HG03280 (cell line): Measurements from ENCODE around the gene TMEM41B.
"Not testable (repeated sequence)": the region's sequence is repeated elsewhere in the genome, so short reads cannot be mapped to it uniquely, and the experiment has no call there.

Experiments used
- ATAC-seq: cut with Tn5 transposase; IDR thresholded peaks from one replicate; pipeline ENCODE4 v1.9.1; 2021; ENCODE audit warnings: mild to moderate bottlenecking, moderate library complexity; ENCODE audit not compliant: unreplicated experiment

TMEM41B gene, protein sequence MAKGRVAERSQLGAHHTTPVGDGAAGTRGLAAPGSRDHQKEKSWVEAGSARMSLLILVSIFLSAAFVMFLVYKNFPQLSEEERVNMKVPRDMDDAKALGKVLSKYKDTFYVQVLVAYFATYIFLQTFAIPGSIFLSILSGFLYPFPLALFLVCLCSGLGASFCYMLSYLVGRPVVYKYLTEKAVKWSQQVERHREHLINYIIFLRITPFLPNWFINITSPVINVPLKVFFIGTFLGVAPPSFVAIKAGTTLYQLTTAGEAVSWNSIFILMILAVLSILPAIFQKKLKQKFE

DNA sequence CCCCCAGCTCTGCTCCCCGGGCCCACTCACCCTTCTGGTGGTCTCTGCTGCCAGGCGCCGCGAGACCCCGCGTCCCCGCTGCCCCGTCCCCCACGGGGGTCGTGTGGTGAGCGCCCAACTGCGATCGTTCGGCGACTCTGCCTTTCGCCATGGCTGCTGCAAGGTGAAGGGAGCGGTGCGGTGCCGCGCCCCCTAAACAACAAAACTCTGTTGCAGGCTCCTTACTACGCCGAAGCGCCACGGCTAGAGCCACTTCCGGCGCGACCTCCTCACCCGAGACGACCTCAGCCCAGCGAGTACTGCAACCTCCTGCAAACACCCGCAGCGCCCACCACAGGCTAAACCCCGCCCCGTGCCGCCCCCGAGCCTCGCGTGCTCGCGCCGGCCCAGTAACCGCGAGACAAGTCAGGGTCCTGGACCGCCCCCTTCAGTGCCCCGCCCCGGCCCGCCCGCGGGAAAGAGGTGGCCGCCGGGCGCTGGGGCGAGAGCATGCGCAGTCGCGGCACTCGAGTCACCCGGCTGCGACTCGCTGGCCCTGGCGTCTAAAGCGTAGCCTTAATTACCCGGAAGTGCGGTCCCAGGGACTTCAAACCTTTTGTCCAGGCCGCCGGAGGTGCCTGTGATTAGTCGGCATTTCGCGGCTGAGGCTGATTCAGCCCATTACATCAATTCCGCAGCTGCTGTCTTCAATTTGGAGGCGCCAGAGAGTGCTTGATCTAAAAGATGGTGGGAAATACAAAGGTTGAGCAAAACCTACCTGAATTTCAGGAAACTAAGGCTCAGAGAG, at the start of gene TMEM41B:
Gene TMEM41B (minus strand): TSS at position 303 of the 787 bp plus-strand sequence. CDS start 152 bp downstream, at position 151.
- peak; percentile 98 for ATAC-seq

DNA sequence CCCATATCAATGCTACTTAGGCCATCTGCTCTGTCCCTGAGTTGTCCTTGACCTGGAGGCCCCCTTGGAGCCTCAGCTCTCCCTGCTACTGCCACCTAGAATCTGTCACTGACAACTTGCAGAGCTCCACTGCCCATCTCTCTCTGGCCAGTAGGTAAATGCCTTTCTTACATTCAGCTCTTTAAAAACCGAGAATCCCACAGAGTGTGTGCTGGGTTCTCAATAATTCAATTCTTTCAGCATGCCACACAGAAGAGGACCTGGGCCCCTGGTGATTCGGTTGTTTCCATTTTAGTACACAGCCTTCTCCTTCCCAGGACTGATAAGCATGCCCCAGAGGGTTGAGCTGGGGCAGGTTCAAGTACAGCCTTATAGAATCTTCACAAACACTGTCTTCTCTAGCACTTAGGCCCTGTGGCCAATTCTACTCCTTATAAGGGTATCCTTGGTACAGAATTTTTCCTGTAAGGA, 48.0 kb upstream of the TMEM41B start:
- ATAC-seq = no peak

DNA sequence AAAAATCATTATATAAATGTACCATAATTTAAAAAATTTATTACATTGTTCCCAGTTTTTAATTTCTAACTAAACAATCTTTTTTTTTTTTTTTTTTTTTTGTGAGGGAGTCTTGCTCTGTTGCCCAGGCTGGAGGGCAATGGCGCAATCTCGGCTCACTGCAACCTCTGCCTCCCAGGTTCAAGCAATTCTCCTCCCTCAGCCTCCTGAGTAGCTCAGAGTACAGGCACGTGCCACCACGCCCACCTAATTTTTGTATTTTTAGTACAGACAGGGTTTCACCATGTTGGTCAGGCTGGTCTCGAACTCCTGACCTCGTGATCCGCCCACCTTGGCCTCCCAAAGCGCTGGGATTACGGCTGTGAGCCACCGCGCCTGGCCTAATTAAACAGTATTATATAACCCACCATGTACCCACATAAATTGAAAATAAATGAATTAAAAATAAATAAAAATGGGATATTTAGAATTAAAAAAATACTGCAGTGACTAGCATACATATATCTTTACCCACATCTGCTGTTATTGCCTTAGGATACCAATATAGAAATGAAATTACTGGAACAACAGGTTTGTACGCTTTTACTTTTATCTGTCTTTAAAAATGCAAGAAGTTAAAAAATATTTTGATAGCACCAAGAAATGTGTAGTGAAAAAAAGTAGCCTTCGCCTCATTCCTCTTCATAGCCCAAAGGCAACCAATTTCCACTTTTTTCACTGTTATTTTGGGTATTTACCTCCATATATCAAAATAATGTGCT, 46.6 kb upstream of the TMEM41B start:
- ATAC-seq = not testable (repeated sequence)

DNA sequence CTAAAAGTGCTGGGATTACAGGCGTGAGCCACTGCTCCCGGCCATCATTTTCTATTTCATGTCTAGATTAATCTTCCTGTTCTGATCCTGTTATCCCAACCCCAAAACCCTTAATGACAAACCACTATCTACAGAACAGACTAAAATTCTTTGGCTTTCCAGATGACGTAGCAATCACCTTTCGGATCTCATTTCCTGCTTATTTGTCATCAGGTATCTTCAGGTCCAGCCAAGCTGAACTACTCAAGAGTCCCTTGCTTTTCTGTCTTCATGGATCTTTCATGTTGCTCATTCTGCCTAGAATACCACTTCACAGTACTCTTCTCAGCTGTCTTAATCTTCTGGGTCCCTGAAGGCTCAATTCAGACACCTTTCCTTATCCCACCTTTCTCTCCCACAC, 42.6 kb upstream of the TMEM41B start:
- no peak for ATAC-seq

DNA sequence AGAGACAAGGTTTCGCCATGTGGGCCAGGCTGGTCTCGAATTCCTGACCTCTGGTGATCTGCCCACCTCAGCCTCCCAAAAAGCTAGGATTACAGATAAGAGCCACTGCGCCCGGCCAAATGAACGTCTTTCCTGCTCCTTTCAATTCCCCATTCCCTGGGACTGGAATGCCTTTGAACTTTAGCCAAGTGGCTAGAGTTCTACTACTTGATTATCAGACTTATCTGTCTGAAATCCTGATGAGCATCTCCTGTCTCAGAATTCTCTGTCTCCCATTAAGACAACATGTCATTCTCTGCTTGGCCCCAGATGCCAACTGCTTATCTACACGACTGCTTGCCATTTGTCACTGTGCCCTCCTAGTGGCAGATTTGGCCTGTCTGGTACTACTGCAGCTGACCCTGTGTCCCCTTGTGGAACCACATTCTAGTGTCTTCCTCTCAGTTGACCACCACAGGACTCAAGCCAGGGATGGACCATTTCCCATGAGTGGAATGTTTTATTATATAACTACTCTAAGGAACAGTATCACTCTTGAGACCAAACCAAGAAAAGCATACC, 37.0 kb upstream of the TMEM41B start:
- no peak for ATAC-seq

DNA sequence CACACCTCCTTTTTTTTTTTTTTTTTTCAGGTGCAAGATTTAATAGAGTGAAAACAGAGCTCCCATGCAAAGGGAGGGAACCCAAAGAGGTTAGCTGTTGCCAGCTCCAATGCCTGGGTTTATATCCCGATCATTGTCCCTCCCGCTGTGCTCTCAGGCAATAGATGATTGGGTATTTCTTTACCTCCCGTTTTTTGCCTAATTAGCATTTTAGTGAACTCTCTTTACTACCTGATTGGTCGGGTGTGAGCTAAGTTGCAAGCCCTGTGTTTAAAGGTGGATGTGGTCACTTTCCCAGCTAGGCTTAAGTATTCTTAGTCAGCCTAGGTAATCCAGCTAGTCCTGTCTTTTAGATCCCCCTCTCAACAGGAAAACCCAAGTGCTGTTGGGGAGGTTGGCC, 33.4 kb upstream of the TMEM41B start:
- not testable (repeated sequence) for ATAC-seq

DNA sequence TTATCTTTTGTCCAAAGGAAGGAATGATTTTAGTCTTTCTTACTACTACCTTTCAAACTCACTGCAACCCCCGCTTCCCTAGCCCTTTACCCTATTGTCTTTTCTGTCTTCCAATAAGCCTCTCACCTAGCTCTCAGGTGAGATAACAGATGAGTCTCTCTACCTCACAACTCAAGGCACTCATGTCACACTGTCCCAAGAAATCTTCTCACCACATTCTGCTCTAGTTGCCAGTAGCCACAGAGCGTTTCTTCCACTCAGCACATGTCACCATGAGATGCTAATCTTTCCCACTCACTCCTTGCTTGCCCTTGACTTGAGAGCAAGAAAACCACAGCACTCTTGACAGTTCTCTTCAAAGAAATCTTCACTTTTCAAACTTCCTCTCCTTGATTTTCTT, 32.7 kb upstream of the TMEM41B start:
- no peak for ATAC-seq

DNA sequence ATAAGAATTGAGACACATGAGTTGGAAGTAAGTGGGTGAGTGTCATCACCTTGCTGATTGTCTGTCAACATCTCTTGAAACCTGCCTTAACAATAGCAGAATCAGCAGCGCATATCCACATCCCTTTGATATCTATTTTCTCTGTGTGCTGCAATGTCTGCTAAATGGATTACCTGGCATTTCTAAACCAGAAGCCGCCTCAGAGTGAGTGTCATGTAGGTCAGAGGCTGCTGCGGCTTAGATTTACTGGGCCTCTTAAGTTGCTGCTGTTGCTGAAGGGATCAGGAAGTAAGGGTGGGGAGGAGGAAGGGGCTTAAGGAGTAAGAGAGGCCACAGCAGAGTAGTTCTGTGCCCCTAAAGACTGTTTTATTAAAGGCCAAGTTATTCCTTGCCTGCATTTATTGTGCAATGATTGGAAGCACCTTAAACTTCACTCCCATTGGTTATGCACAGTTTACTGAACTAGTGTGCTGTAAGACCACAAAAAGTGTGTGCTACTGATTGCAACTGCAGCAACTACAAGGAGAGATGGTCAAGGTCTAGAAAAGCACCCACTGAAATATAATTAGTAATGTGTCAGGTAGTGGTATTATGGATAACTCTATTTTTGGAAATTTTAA, 29.8 kb upstream of the TMEM41B start:
- ATAC-seq = no peak

DNA sequence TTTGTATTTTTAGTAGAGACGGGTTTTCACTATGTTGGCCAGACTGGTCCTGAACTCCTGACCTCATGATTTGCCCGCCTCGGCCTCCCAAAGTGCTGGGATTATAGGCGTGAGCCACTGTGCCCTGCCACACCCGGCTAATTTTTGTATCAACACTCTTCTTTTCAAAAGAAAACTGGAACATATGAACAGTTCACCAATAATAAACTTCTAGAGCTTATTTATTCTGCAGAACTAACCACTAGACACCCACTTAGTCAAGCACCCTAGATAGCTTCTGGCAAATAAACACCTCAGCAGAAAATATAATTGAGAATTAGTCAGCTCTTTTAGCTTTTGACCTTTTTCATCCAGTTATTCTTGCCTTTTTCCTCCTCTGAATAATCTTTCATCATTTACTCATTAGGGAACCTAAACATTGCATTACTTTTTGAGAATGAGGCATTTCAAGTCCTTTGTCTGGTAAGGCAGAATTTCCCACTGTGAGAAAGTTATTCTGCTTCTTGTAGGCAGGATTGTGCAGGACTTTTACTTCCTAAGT, 27.3 kb upstream of the TMEM41B start:
- ATAC-seq = no peak

DNA sequence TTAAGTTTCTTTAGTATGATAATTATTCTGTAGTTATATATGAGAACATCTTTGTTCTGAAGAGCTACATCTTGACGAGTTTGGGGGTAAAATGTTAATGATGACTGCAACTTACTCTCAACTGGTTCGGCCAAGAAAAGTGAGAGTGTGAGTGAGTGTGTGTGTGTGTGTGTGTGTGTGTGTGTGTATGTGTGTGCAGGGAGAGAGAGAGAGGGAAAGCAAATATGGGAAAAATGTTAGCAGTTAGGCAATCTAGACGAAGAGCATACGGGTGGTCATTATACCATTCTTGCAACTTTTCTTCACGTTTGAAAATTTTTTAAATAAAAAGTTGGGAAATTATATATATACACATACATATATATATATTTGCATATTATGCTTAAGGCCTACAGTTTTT, 18.3 kb upstream of the TMEM41B start:
- ATAC-seq = no peak

DNA sequence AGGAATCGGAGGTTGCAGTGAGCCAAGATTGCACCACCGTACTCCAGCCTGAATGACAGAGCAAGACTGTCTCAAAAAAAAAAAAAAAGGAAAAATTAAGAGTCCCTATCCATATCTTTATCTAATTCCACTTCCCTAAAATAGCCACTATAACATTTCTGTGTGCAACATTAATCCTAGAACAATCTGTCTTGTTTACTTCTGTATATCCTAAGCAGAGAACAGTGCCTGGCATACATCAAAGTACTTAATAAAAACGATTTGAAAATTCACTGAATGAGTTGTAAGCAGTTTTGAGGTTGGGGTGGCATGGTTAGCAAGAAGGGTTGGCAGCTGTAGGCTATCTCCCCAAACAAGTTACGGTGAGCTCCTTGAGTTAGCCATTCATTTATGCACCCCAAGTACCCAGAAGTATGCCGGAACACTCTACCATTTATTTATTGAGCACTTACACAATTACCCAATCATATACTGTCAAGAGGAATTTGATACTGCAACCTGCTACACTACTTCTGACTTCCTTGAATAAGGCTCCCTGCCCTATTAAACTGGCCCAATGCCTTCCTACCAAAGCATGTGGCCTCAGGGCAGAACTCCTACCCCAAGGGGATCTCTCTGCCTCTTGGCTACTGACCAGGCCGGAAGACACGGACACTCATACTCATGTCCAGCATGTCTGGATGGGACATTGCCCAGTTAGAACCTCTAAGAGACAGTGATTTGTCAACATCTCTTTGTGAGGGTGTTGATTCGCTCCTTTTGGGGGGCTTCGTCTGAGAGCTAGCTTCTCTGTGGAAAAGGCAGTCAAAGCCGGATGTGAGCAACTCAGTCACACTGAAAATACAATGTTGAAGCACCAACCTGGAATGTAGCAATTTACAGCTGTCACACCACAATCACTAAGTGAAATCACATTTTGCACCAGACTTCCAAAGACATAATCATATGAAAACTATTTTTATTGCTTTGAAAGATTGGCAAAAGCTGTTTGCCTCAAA, 16.3 kb upstream of the TMEM41B start:
- ATAC-seq = no peak

DNA sequence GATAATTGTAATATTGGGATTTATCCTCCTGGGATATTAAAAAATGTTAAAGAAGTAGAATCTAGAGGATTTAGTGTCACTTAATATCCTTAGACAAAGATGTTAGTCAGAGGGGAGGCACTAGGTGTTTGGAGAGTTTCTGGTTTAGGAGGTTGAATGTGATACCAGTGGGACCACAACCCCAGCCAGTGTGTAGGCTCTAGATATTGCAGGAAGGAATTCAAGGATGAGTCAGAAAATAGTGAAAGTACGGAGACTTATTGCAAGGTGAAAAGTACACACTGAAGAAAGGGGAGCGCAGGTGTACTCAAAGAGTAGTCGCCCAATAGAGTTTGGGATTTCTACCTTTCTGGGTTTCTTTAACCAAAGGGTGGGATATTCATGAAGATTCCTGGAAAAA, 5.7 kb upstream of the TMEM41B start:
- ATAC-seq = no peak

DNA sequence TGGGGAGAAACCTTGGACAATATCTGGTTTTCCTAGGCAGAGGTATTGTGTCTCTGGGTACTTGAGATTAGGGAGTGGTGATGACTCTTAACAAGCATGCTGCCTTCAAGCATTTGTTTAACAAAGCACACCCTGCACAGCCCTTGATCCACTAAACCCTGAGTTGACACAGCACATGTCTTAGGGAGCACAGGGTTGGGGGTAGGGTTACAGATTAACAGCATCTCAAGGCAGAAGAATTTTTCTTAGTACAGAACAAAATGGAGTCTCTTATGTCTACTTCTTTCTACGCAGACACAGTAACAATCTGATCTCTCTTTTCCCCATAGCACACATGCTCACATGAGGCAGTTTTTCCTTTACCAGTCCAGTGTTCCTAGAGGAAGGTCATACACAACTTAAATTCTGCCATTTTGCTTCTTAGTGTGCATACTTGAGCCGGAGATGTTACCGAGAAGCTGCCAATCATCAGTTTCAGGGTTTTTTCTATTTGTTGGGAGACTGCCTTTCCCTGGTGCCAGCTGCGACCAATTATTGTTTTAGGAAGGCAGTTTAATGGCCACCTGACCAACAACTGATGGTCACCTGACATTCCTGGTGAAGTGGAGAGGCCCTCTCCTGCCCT, 5.1 kb upstream of the TMEM41B start:
- not testable (repeated sequence) for ATAC-seq

DNA sequence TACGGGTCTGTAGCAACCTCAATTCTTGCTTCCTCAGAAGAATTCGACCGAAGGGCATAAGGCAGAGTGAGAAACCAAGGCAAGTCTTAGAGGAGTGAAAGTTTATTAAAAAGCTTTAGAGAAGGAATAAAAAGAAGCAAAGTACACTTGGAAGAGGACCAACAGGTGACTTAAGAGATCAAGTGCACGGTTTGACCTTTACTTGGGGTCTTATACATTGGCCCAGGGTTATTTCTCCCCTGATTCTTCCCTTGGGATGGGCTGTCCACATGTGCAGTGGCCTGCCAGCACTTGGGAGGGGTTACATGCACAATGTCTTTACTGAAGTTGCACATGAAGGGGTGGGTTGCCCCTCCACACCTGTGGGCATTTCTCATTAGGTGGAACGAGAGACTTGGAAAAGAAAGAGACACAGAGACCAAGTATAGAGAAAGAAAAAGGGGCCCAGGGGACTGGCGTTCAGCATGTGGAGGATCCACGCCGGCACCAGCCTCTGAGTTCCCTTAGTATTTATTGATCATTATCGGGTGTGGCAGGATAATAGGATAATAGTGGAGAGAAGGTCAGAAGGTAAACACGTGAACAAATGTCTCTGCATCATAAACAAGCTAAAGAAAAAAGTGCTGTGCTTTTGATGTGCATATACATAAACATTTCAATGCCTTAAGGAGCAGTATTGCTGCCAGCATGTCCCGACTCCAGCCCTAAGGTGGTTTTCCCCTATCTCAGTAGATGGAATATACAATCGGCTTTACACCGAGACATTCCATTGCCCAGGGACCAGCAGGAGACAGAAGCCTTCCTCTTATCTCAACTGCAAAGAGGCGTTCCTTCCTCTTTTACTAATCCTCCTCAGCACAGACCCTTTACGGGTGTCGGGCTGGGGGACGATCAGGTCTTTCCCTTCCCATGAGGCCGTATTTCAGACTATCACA, 4.3 kb upstream of the TMEM41B start:
- not testable (repeated sequence) for ATAC-seq

DNA sequence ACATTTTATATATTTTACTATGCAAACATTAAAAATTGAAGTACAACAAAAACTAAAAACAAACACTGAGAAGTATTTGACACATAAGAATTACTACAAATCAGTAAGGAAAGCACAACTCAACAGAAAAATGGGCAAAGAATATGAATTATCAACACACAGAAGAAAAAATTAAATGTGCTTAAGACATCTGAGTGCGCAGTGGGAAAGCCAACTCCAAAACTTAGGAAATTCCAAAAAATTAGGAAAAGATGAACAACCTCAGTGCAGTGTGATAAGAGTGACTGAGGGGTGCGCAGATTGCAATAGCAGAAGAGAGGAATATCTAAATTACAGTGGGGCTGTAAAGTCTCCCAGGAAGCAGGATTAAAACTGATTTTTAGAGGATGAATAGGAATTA, 1.9 kb upstream of the TMEM41B start:
- no peak for ATAC-seq

DNA sequence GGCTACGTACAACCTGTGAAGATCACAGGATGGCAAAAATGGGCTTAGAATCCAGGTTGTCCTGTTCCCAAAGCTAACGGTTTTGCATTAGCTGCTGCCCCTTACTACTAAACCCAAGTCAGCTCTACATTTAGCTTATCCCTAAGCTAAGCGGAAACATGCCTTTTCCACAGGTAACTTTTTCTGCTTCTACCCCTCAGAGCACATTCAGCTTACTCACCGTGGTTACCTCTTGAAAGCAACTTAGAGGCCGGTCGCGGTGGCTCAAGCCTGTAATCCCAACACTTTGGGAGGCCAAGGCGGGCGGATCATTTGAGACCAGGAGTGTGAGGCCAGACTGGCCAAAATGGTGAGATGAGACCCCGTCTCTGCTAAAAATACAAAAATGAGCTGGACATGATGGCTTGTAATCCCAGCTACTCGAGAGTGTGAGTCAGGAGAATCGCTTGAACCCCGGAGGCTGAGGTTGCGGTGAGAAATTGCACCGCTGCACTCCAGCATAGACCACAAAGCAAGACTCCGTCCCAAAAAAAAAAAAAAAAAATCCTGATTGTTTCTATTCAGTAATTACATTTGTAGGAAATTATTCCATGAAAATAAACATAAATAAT, 790 bp upstream of the TMEM41B start:
- ATAC-seq = no peak

DNA sequence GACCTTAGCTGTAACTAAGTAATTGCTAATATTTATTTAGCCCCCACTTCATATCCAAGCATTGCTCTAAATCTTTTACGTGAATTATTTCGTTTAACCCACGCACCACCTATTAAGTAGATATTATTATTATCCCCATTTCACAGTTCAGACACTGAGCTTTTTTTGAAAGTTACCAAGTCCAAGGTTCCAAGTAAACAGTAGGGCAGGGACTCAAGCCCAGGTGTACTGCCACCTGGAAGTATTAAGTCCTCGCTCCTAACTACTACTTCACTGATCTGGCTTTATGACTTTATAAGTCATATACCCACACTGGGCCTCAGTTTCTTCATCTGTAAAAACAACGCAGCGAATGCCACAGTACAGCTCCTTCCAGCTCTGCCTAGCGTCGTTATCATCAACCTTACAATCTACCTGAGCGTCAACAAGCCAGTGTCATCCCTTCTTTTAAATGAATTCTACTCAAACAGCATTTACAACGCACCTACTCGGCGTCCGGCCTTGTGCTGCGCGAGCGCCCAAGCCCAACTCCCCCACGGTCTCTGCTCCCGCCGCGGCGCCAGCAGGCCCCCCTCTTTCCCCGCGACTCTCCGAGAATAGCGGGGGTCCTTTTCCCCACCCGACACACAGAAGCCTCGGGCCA, 624 bp downstream of the TMEM41B start:
- peak; percentile 9 for ATAC-seq
